HG02642 (cell line): ENCODE results near the gene SYT9.
"Not testable (repeated sequence)": the region's sequence is repeated elsewhere in the genome, so short reads cannot be mapped to it uniquely, and the experiment has no call there.

ENCODE experiments used
- ATAC-seq: cut with Tn5 transposase; IDR thresholded peaks from one replicate; pipeline ENCODE4 v1.9.1; 2021; ENCODE audit warnings: mild to moderate bottlenecking; ENCODE audit not compliant: unreplicated experiment, poor library complexity

The SYT9 gene

GRCh38 chr11:7332451-7332850 is 80.7 kb downstream of the SYT9 start:
- ATAC-seq, result no peak

GRCh38 chr11:7332962-7333361 is 81.3 kb downstream of the SYT9 start:
- no peak for ATAC-seq

GRCh38 chr11:7335442-7335841 is 83.7 kb downstream of the SYT9 start:
- ATAC-seq, result not testable (repeated sequence)

- ATAC-seq, result no peak
Observed at GRCh38 chr11:7341551-7341950, 89.8 kb downstream of the SYT9 start.

- ATAC-seq, result no peak
Observed at GRCh38 chr11:7347611-7348431, 96.1 kb downstream of the SYT9 start.

GRCh38 chr11:7348432-7349304 is 97.0 kb downstream of the SYT9 start:
- ATAC-seq, result no peak

GRCh38 chr11:7351228-7351627 is 99.5 kb downstream of the SYT9 start:
- no peak for ATAC-seq

- no peak for ATAC-seq
Observed at GRCh38 chr11:7353100-7353499, 101.4 kb downstream of the SYT9 start.

- ATAC-seq, result no peak
Observed at GRCh38 chr11:7364660-7365059, 113.0 kb downstream of the SYT9 start.

GRCh38 chr11:7367803-7368202 is 116.1 kb downstream of the SYT9 start:
- no peak for ATAC-seq

- ATAC-seq, result no peak
Observed at GRCh38 chr11:7376386-7376785, 124.7 kb downstream of the SYT9 start.

GRCh38 chr11:7381937-7382336 is 130.2 kb downstream of the SYT9 start:
- no peak for ATAC-seq

- no peak for ATAC-seq
Observed at GRCh38 chr11:7383406-7383805, 131.7 kb downstream of the SYT9 start.

- ATAC-seq, result no peak
Observed at GRCh38 chr11:7384691-7385090, 133.0 kb downstream of the SYT9 start.

- ATAC-seq, result no peak
Observed at GRCh38 chr11:7385532-7385931, 133.8 kb downstream of the SYT9 start.

GRCh38 chr11:7413961-7414915 is 162.5 kb downstream of the SYT9 start:
- no peak for ATAC-seq

GRCh38 chr11:7414973-7415817 is 163.5 kb downstream of the SYT9 start:
- no peak for ATAC-seq

- no peak for ATAC-seq
Observed at GRCh38 chr11:7416080-7416479, 164.4 kb downstream of the SYT9 start.

GRCh38 chr11:7417328-7417727 is 165.6 kb downstream of the SYT9 start:
- ATAC-seq, result no peak
